DMS 273 treated with DMSO at 0.1 percent for 48 hours (cell line): ENCODE measurements around the gene GPR17.

Experiments used
- DNase-seq: peaks from one replicate; lab custom pipeline; 2025; lab: John Stamatoyannopoulos, UW

The GPR17 gene

DNA sequence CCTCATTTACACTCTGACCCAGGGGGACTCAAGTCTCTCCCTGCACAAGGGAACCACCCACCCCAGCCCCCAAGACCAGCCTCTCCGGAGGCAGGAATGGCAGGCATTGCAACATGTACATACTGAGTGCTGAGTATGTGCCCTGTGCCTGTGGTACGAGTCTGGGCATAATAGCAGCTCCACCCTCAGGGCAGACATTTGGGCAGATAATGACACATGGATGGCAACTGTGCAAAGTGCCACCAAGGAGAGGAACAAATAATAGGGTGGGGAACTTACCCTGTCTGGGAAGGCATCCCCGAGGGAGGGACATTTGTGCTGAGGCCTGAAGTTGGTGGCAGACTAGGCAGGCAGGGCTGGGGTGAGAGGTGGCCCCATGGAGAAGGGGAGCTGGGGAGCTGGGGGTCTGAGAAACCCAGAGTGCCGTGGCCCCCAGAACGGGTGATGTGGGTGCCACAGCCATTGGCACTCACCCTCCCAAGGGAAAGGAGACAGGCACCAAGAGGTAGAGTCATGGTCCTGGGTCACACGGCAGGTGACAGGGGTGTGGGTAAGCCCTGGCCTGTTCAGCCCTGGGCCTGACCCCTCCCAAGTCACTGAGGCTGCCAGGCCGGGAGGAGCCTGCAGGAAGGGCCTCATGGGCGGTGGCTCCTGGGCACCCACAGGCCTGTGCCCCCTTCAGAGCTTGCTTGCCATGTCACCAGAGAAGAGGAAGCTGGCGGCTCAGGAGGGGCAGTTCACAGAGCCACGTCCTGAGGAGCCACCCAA, 15.7 kb upstream of the GPR17 start:
- DNase-seq = no peak

DNA sequence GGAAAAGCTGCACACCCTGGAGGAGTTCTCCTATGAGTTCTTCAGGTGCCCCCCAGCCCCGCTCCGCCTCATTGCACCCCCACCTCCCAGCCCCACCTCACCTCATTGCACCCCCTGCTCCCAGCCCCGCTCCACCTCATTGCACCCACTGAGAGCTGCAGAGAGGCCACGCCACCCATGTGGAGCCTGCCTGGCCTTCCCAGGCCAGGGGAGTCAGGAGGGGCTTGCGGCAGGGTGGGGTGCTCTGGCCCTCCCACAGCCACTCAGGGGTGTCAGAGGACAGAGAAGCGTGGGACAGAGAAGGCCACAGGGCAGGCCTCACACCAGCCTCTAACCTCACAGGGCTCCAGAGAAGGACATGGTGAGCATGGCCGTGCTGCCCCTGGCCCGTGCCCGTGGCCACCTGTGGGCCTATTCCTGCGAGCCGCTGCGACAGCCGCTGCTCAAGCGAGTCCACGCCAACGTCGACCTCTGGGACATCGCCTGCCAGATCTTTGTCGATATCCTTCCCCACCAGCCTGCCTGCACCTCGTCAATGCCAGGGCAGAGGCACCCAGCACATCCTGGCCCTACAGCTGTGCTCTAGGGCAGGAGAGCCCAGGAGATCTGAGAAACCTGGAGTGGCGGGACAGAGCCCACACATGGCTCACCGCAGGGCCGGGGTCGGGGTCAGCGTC, 15.0 kb upstream of the GPR17 start:
- DNase-seq = no peak

DNA sequence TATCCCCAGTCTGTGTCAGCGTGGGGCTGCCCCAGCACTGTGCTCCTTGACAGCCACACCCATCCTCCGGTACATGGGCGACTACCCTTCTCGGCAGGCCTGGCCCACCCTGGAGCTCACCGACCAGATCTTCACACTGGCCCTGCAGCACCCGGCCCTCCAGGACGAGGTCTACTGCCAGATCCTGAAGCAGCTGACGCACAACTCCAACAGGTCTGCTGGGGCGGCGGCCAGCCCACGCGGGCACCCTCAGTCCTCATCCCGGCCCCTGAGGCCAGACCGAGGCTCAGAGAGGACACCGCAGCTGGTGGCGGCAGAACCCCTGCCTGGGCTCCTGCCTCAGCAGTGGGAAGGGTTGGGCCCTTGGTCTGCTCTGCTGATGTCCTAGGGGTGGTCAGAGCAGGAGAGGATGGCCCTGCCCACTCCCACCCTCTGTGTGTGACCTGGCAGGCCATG, 14.4 kb upstream of the GPR17 start:
- DNase-seq = no peak

DNA sequence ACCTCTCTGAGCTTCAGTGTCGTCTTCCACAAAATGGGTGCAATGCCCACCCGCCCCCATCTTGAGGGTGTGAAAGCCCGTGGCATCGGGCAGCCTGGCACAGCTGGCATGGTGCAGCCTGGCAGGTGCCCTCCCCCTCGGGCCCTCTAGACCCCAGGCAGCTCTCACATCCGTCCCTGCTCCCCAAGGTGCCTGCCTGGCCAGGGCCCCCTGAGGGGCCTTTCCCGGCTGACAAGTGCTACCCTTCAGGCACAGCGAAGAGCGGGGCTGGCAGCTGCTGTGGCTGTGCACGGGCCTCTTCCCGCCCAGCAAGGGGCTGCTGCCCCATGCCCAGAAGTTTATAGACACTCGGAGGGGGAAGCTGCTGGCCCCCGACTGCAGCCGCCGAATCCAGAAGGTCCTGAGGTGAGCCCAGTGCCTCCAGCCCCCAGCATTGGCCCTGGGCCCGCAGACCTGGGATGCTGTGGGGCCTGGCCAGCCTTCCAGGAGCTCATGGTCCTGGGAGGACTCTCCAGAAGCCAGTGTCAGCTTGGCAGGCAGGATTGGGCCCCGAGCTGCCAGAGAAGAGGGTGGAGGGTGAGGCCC, 13.9 kb upstream of the GPR17 start:
- DNase-seq = no peak

DNA sequence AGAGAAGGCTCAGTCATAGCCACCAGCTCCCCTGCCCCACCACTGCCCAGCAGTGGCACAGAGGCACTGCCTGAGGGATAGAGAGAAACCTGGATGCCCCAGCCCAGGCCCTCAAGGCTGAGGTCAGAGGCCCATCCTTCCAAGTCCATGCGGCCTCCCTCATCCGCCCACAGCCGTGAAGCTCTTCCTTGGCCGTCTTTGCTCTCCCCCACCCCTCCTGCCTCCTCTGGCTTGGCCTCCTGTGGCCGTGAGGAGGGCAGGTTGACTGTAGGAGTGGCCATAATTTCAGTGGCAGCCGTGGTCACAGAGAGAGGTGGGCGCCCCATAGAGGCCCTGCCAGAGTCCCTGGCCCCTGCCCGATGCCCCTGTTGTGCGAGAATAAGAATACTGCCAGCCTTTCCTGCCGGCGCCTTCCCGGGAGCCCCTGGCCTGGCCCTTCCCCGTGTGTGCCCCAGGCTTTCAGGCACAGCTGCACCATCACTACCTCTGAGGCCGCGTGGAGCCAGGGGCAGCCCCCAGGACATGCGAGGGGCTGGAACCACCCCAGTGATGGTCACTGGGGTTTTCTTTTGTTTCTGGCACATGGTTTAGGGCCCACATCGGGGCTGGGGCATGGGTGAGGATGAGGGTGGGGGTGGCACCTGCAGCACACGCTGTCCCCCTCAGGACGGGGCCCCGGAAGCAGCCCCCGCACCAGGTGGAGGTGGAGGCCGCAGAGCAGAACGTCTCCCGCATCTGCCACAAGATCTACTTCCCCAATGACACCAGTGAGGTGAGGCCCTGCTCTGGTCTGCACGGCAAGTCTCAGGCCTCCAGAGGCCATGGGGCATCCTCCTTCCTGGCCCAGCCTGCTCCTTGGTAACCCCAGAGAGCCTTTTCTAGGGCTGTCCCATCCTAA, 13.1 kb upstream of the GPR17 start:
- DNase-seq = no peak

DNA sequence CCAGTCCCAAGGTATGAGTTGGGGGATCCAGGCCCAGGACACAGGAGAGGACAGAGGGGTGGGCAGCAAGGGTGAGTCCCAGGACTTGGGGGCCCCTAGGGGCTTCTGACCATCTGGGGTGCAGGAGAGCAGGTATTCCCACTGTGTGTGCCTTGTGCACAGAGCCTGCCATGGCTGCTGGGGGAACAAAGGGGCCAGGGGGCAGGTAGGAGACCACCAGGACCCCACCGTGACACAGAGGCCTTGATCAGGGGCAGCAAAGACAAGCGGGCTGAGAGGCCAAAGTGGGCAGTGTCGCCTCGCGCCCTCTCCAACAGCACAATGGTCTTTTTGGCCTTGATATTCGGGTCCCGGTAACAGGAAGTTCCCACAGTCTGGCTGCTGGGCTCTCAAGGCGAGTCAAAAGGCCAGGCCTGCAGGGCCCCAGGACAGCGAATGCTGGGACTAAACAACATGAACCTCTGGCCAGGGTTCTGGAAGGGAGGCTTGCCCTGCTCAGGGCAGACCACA, 12.3 kb upstream of the GPR17 start:
- no peak for DNase-seq

DNA sequence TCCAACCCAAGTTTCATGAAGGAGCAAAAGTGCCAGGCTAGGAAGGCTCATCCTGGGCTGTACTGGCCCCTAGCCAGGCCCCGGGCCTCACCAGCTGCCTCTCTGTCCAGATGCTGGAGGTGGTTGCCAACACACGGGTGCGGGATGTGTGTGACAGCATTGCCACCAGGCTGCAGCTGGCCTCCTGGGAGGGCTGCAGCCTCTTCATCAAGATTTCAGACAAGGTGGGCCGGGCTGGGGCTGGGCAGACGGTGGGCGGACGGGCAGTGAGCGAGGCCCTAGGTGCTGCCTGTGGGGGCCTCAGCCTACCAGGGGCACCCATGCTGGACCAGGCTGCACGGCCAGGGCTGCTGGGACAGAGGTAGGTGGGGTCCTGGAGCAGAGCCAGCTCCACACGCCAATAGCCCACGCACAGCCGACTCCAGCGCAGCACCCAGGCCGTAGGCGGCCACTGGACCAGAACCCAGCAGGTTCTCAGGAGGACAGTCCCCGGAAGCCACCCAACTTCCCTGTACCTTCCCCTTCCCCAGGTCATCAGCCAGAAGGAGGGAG, 11.8 kb upstream of the GPR17 start:
- peak; percentile 46 for DNase-seq

DNA sequence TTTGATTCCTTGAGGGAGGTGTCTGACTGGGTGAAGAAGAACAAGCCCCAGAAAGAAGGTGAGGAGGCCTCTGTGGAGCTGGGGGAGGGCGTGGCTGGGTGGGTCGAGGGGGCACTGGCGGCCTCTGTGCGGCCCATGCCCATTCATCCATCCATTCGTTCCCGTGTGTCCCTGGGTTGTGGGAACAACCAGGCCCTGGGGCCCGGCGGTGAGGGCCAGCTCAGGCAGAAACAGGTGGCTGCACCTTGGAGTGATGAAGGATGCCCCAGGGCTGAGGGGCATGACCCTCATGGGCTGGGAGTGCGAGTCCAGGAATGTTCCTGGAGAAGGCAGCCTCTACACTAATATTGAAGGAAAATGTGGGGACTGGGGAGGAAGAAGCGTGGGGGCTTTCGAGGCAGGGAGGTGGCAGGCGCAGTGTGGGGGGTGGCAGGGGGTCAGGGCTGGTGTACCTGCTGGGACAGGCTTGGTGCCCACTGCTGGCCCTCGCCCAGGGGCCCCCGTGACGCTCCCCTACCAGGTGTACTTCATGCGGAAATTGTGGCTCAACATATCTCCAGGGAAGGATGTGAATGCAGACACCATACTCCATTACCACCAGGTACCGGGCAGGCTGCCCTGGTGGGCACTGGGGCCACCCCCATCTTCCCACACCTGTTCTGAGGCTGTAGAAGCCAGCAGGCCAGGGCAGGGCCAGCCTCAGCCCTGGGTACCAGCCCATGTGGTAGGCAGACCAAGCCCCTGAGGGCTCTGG, 11.2 kb upstream of the GPR17 start:
- no peak for DNase-seq

DNA sequence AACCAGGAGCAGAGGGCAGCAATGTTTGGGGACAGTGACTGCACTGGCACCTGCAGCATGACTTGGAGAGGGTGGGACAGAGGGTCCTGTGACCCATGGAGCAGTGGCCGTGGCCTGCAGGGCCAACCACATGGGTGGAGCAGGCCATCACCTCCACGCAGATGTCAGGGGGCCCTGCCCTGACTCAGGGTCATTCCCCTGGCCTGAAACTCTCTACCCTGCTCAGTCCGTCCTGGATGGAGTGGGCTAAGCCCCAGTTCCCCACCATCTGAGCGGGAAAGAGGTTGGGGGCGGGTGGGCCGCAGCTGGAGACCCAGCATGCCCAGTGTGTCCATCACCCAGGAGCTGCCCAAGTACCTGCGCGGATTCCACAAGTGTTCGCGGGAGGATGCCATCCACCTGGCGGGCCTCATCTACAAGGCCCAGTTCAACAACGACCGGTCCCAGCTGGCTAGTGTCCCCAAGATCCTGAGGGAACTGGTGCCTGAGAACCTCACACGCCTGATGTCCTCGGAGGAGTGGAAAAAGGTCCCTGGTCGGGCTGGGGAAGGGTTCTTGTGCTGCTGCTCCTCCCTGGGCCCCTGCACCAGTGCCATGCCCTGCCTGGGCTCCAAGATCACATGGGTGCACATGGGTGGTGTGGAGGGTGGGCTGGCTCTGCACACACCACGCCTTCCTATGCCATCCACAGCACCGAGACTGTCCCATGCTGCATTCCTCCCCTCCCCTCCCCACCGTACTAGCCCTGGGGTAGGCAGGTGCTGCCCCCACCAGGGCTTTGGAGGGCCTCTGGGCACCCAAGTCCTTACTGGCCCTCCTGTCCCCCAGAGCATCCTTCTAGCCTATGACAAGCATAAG, 10.3 kb upstream of the GPR17 start:
- DNase-seq = no peak

DNA sequence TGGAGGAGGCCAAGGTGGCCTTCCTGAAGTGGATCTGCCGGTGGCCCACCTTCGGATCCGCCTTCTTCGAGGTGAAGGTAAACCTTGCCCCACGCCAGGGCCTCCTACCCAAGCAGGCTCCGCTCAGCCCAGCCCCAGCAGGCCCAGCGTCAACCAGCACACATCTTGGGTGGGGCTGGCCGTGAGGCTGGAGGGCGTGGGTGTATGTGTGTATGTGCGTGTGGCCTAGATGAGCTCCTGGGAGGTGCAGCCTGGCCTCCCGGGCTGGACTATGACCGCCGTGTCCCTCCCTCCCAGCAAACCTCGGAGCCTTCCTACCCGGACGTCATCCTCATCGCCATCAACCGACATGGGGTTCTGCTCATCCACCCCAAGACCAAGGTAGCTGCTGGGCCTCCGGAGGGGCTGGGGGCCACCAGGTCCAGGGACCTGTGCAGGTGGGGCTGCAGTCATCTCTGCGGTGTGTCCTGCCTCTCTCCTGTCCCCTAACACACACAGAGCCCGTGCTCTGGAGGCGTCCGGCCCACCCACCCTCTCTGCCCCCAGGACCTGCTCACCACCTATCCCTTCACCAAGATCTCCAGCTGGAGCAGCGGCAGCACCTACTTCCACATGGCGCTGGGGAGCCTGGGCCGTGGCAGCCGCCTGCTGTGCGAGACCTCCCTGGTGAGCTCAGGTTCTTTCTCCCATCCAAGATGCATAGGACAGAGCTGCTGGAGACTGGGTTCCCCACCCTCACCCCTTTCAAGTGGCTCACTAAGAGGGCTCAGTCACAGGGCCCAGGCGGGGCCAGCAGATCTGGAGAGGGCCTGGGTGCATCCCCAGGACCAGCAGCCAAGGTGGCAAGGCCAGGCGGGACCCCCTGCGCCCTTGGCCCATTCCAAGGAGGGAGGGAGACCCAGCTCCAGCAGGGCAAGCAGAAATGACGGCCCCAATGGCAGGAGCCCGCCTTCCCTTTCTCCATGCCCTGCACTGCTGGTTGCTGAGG, 9.4 kb upstream of the GPR17 start:
- no peak for DNase-seq

DNA sequence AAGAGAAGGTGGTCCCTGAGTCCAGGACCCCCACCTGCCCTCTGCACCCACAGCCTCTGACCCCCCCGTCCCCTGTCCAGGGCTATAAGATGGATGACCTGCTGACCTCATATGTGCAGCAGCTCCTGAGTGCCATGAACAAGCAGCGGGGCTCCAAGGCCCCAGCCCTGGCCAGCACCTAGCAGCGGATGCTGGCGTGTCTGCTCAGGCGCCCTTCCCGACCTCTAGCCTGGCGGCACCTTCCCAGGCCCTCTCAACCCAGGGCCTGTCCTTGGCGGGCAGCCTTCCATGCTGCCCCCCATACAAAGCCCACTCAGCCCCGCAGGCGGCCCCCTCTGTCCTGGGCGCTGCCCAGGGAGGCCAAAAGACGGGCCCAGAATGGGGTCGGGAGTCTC, 8.7 kb upstream of the GPR17 start:
- no peak for DNase-seq

DNA sequence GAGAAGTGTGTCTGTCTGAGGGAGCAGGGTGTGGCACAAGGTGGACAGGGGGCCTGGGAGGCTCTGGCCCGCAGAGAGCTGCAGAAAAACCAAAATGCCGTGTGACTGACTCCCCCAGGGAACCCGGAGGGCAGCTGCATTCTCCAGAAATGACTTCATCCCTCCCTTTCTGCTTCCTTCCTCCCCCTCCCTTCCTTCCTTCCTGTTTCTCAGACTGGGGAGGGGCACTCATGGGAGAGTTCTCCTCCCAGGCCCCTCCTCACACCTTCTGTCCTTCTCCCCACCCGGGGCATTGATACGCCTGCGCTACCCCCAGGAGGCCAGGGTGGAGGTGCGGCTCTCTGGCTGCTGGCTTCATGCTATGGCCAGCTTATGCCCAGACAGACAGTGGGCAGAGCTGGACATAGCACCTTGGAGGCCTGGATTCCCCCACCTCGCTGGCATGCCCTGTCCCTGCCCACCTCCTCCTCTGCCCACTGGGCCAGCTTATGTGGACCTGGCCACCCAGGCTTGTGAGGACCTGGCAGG, 8.2 kb upstream of the GPR17 start:
- no peak for DNase-seq

DNA sequence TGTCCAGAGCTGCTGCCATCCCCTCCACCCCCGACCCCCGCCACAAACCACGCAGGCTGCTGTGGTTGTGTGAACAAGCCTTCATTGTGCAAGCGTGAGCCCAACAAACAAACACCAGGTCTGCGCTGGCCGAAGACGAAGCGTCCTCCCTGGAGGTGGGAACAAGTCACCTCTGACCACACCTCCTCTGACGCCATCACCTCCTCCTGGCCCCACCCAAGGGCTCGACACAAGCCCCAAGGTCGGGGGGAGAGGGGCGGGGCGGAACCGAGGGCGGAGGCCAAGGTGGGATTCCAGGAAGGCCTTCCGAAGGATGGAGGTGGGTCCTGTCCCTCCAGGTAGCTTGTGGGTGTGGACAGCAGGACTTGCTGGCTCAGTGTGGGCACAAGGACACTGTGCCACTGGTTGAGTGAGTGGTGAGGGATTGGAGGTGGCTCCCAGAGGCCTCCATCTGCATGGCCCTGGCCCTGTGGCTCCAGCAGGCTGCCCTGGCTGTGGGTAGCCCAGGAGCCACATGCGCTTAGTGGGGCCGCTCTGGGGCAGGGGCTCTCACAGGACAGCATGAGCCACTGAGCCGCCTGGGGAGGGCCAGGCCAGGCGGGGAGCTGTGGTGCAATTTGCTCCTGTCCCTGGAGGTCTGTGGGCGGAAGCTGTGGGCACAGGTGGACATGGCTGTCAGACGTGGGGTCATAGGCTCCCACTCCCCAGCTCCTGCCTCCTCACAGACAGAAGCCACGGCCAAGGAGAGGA, 7.4 kb upstream of the GPR17 start:
- no peak for DNase-seq

DNA sequence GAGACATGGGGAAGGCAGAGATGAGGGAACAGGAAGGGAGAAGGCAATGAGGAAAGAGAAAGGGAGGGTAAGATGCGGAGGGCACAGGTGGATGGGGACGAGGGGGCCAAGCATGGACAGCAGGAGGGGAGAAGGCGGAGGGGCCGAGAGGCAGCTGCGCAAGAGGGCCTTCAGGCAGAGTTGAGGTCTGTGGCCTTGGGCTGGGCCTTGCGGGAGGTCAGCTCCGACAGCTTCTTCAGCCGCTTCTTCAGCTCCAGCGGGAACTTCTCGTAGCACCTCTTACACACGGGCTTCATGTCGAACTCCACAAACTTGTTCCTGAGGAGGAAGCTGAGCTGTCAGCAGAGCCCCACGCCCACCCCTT, 6.9 kb upstream of the GPR17 start:
- no peak for DNase-seq

DNA sequence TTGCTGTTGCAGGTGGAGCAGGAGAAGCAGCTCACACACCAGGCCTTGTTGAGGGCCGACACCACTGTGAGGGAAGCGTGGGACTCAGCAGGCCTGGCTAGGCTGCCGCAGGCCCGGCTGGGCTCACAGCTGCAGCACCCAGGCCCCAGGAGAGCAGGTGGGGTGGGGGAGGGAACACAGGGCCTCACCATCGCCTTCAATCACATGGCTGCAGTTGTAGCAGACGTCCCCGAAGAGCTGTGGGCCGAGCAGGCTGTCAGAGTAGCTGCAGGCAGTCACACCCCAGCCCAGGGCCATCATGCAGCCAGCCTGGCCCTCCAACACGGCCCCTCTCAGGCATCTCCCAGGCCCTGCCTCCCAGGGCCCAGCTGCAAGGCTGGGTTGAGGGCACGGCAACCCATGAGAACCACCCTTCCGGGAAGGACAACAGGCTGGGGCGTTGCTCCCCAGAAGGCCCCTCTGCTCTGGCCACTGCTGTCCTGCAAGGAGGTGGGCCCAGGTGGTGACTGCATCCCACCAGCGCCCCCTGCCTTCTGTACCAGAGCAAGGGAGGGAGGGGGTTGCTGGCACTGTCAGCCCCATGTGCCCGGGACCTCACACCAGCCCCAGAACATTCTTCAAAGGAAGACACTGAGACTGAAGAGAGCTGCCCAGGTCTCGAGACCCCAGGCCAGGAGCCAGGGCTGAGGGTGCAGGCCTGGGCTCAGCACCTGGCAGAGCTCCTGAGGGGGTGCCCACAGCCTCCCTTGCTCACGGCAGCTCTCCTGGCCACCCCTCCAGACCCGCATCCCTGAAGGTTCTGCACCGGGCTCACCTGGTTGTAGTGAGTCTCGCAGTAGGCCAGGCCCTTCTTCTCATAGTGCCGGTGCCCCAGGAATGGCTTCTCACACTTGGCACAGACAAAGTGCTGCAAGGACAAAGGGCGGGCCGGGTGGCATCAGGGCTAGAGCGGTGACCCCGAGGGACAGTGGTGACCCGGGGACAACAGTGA, 5.6 kb upstream of the GPR17 start:
- no peak for DNase-seq

DNA sequence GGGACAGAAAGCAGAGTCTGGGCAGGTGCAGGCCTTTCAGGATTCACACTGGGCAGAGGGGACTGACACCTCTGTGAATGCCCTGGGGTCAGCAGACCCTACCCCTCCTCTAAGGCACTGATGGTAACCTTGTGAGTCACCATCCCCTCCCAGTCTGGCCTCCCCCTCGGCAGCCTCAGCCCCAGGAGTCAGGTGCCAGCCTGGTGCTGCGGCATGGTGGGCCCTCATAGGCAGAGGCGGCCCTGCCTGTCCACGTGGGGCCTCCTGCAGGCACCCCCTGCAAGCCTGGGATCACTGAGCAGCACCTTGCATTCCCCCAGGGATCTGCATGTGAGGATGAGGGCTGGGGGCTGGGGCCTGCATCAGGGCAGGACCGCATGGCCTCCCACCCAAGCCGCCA, 4.8 kb upstream of the GPR17 start:
- DNase-seq = no peak
